GM12878 (cell line): Measurements from ENCODE around the gene TNNT3. TPM values are rescaled to one million over a fixed set of nuclear protein-coding genes. Genes with fewer than 3 reads are reported as not detected.

Experiments
- ATAC-seq: fragments of 200-7000 bp; cut with Tn5 transposase; 3 replicates; pipeline ENCODE4 v1.9.1; 2020; ENCODE audit warnings: mild to moderate bottlenecking, moderate library complexity
- BruUV-seq: library from RNA; stranded (reverse); fragments of 400-500 nt; replicated peaks from 2 replicates; lab custom pipeline; 2021; lab: Mats Ljungman, UMichigan
- CTCF ChIA-PET: fragments of 300-600 bp; sonication (Branson Sonifier 250); formaldehyde crosslinking; extraction: SDS; loops from one replicate; lab custom pipeline; 2021; ENCODE audit warnings: inconsistent platforms; lab: Yijun Ruan, JAX
- POLR2A ChIA-PET: fragments of 350-600 bp; formaldehyde crosslinking; extraction: SDS; loops from one replicate; lab custom pipeline; 2021; ENCODE audit warnings: inconsistent platforms; lab: Charles Lee
- RAD21 ChIA-PET: fragments of 300-600 bp; sonication (Branson Sonifier 250); formaldehyde crosslinking; loops from one replicate; lab custom pipeline; 2023; ENCODE audit warnings: antibody characterized with exemption; ENCODE audit not compliant: unreplicated experiment; lab: Charles Lee
- SMC1A ChIA-PET: fragments of 300-600 bp; sonication (Branson Sonifier 250); formaldehyde crosslinking; loops from one replicate; lab custom pipeline; 2023; ENCODE audit not compliant: unreplicated experiment, uncharacterized antibody; lab: Charles Lee
- DNase-seq: peaks from one replicate; pipeline ENCODE4 v3.0.0-alpha.2; 2011; ENCODE audit warnings: low read depth, low spot score
- FAIRE-seq: peaks from 3 replicates; lab custom pipeline; 2011; peaks lifted over from hg19 to GRCh38; lab: Jason Lieb, UNC
- H2AFZ ChIP-seq: 2 replicates; pipeline ENCODE4 v1.6.0; 2011; ENCODE audit warnings: low read depth, low read length, control low read depth; ENCODE audit not compliant: control insufficient read depth
- H3K27ac ChIP-seq: 2 replicates; pipeline ENCODE4 v1.5.1; 2011; ENCODE audit warnings: control low read depth; ENCODE audit not compliant: control insufficient read depth, insufficient read depth
- H3K27me3 ChIP-seq, 2 experiments: replicated peaks in 1 of 2; 2 replicates each; pipeline versions ENCODE4 v1.6.0 to v1.6.1; 2011; ENCODE audit warnings: low read length in 1 of 2; ENCODE audit not compliant: control insufficient read depth in 2 of 2, insufficient read depth in 2 of 2
- H3K36me3 ChIP-seq, 2 experiments: 2 replicates each; pipeline ENCODE4 v1.5.1; 2011; ENCODE audit warnings: low read length in 1 of 2; ENCODE audit not compliant: control insufficient read depth in 2 of 2, insufficient read depth in 2 of 2
- H3K4me1 ChIP-seq: 2 replicates; pipeline ENCODE4 v1.6.1; 2011; ENCODE audit warnings: mild to moderate bottlenecking, low read length, moderate library complexity, mixed read lengths; ENCODE audit not compliant: control insufficient read depth, insufficient read depth
- H3K4me2 ChIP-seq: 2 replicates; pipeline ENCODE4 v1.6.0; 2011; ENCODE audit warnings: control low read depth; ENCODE audit not compliant: control insufficient read depth, insufficient read depth
- H3K4me3 ChIP-seq: fragments of 200-600 bp; sonication (generic); 2 replicates; pipeline ENCODE4 v1.5.1; 2016
- H3K79me2 ChIP-seq: 2 replicates; pipeline ENCODE4 v1.6.0; 2011; ENCODE audit warnings: low read length; ENCODE audit not compliant: control insufficient read depth, insufficient read depth
- H3K9ac ChIP-seq: 2 replicates; pipeline ENCODE4 v1.8.0; 2011; ENCODE audit warnings: low read length, control low read depth, mixed read lengths; ENCODE audit not compliant: control insufficient read depth, insufficient read depth
- H3K9me3 ChIP-seq: replicated peaks from 3 replicates; pipeline ENCODE4 v1.5.1; 2011; ENCODE audit warnings: mild to moderate bottlenecking, low read length; ENCODE audit not compliant: control insufficient read depth, insufficient read depth
- H4K20me1 ChIP-seq: 2 replicates; pipeline ENCODE4 v1.6.0; 2011; ENCODE audit not compliant: control insufficient read depth, insufficient read depth
- BCL11A ChIP-seq: IDR thresholded peaks from 2 replicates; pipeline ENCODE4 v1.6.1; 2011; ENCODE audit warnings: low read depth, low read length
- CEBPB ChIP-seq, 2 experiments: fragments of 150-350 bp in 1 of 2; IDR thresholded peaks; 2 replicates each; pipeline ENCODE4 v1.6.1; 2012 to 2014; ENCODE audit warnings: low read depth in 2 of 2, low read length in 2 of 2, borderline replicate concordance in 1 of 2, inconsistent platforms in 1 of 2
- FOS ChIP-seq: IDR thresholded peaks from 3 replicates; pipeline ENCODE4 v1.6.1; 2011; ENCODE audit warnings: borderline replicate concordance; ENCODE audit not compliant: insufficient read length; ENCODE audit errors: extremely low read depth
- IKZF2 ChIP-seq, 2 experiments: fragments of 450-650 bp; IDR thresholded peaks; 2 replicates each; pipeline ENCODE4 v1.6.1; 2017; ENCODE audit warnings: mild to moderate bottlenecking in 2 of 2, moderate library complexity in 2 of 2
- KDM1A ChIP-seq: fragments of 200-600 bp; sonication (generic); IDR thresholded peaks from 2 replicates; pipeline ENCODE4 v1.6.1; 2016; ENCODE audit warnings: borderline replicate concordance
- MEF2B ChIP-seq: fragments of 450-650 bp; IDR thresholded peaks from 2 replicates; pipeline ENCODE4 v1.6.1; 2018; ENCODE audit warnings: mild to moderate bottlenecking, moderate library complexity; ENCODE audit not compliant: partially characterized antibody, poor library complexity, severe bottlenecking
- NFYB ChIP-seq: IDR thresholded peaks from 2 replicates; pipeline ENCODE4 v1.6.1; 2011; ENCODE audit warnings: low read depth, mild to moderate bottlenecking, low read length, improper control_type of control experiment, moderate library complexity; ENCODE audit not compliant: insufficient read depth
- NRF1 ChIP-seq: conservative IDR thresholded peaks from 2 replicates; pipeline ENCODE4 v1.6.1; 2011; ENCODE audit warnings: mild to moderate bottlenecking, low read depth, low read length, improper control_type of control experiment
- REST ChIP-seq: IDR thresholded peaks from 2 replicates; pipeline ENCODE4 v1.6.1; 2012; ENCODE audit warnings: mild to moderate bottlenecking, low read depth, low read length
- RFX5 ChIP-seq: IDR thresholded peaks from 2 replicates; pipeline ENCODE4 v1.6.1; 2011; ENCODE audit warnings: low read depth, low read length, improper control_type of control experiment
- STAT3 ChIP-seq: IDR thresholded peaks from 2 replicates; pipeline ENCODE4 v1.6.1; 2011; ENCODE audit warnings: low read depth, low read length, improper control_type of control experiment
- TCF7 ChIP-seq: IDR thresholded peaks from 2 replicates; pipeline ENCODE4 v1.6.1; 2014; ENCODE audit warnings: antibody characterized with exemption, borderline replicate concordance
- WRNIP1 ChIP-seq: IDR thresholded peaks from 2 replicates; pipeline ENCODE4 v1.6.1; 2011; ENCODE audit warnings: low read depth, low read length, improper control_type of control experiment, borderline replicate concordance
- ZBTB4 ChIP-seq: fragments of 450-650 bp; formaldehyde crosslinking; IDR thresholded peaks from 2 replicates; pipeline ENCODE4 v1.4.0; 2022; ENCODE audit warnings: mild to moderate bottlenecking, moderate library complexity
- WGBS: methylation state at CpG from one replicate; pipeline ENCODE4 v1.1.6; 2016; ENCODE audit warnings: low lambda C conversion rate; ENCODE audit not compliant: insufficient replicate concordance, insufficient coverage; ENCODE audit errors: missing lambda C conversion rate; 5-methylcytosine and 5-hydroxymethylcytosine counted together
- in situ Hi-C: fragments of 300-500 bp; cut with MboI; formaldehyde crosslinking; loops from 9 replicates; pipeline ENCODE4 v1.14.3; 2018; ENCODE audit warnings: mixed read lengths
- intact Hi-C: fragments of 100-400 bp; cut with micrococcal nuclease; formaldehyde crosslinking; loops from one replicate; pipeline ENCODE4 v1.14.2; 2022; ENCODE audit not compliant: unreplicated experiment
- polyA plus RNA-seq, 11 experiments: library from polyadenylated mRNA; depleted of rRNA in 4 of 11; unstranded in 6 of 11; stranded (reverse) in 5 of 11; fragments of >200 nt; fragmentation: Nextera tagmentation in 4 of 11; fragmentation: Illumina TruSeq in 1 of 11; extraction: Ambion mirVana in 4 of 11; extraction: Trizol in 1 of 11; gene quantifications; 1 replicate in 1 of 11; 2 replicates in 10 of 11; pipeline versions ENCODE4 v1.2.1 to v1.2.3, GENCODE V29; 2011 to 2016; ENCODE audit warnings: inconsistent platforms in 2 of 11, missing spikeins in 2 of 11, low read depth in 1 of 11
- total RNA-seq, 4 experiments: library from RNA; depleted of rRNA in 3 of 4; stranded (reverse); fragments of >200 nt in 3 of 4; fragmentation: Illumina TruSeq in 1 of 4; extraction: Trizol in 1 of 4; gene quantifications; 2 replicates each; pipeline versions ENCODE4 v1.2.1 to v1.2.3, GENCODE V29; 2013 to 2021

Gene TNNT3
- total and polyA plus RNA-seq, 10 of the 15 experiments (the other 5 are each of a cell fraction or from before 2014, with no cell fraction given), result 0.40 to 0.50 TPM; not detected in 8

- H3K27ac ChIP-seq, result no peak overlapping the region
- POLR2A ChIA-PET, result no interaction called here
- no peaks in the 10 kb centered on the region for H3K9me3 ChIP-seq
- CTCF ChIA-PET, result no interaction called here
- H4K20me1 ChIP-seq, result no peaks in the 10 kb centered on the region
- H3K36me3 ChIP-seq, result no peaks in the 10 kb centered on the region
- H3K27me3 ChIP-seq, result no peaks in the 10 kb centered on the region
- TF ChIP-seq WRNIP1 (no peak), NFYB (no peak), REST (no peak), RFX5 (no peak), KDM1A (no peak), BCL11A (no peak), MEF2B (no peak), IKZF2 (IDR thresholded peaks at IDR 0.05) (no peak), TCF7 (no peak), FOS (no peak), ZBTB4 (CRISPR knock-in tag) (no peak), STAT3 (no peak), NRF1 (no peak), CEBPB (IDR thresholded peaks at IDR 0.05; ENCODE audit: borderline replicate concordance in 1 of 2, low read depth in 2 of 2, low read length in 2 of 2) (no peak)
- H3K79me2 ChIP-seq, result no peaks in the 10 kb centered on the region
- intact Hi-C loops (no loop called here), in situ Hi-C loops (no loop called here)
- no peaks in the 10 kb centered on the region for H3K4me1 ChIP-seq
- DNase-seq (no peak), ATAC-seq (no peak), FAIRE-seq (no peak)
- no peak overlapping the region for H3K9ac ChIP-seq
- H3K4me3 ChIP-seq, result no peak overlapping the region
- SMC1A ChIA-PET, result no interaction called here
- WGBS, result 12% methylated on average over 5 of the region's 11 CpGs
- no TSS peak for BruUV-seq
- no peak overlapping the region for H3K4me2 ChIP-seq
- RAD21 ChIA-PET, result no interaction called here
- H2AFZ ChIP-seq, result no peak overlapping the region
These were observed 60.1 kb downstream of the TNNT3 start for GRCh38 chr11:1979607-1980006.
